KMS-11 (cell line): Measurements from ENCODE around the gene SYCE3.
"Not testable (repeated sequence)": the region's sequence is repeated elsewhere in the genome, so short reads cannot be mapped to it uniquely, and the experiment has no call there.

Experiments
- H2AFZ ChIP-seq: fragments of 200-600 bp; sonication (generic); 2 replicates; pipeline ENCODE4 v1.6.1; 2016; ENCODE audit warnings: antibody characterized with exemption, mixed run types, low read depth
- H3K27ac ChIP-seq: fragments of 200-600 bp; sonication (generic); 2 replicates; pipeline ENCODE4 v1.6.1; 2016; ENCODE audit warnings: mild to moderate bottlenecking, mixed run types
- H3K27me3 ChIP-seq: fragments of 200-600 bp; sonication (generic); 2 replicates; pipeline ENCODE4 v1.6.1; 2017; ENCODE audit warnings: mild to moderate bottlenecking, low read depth, mixed run types, moderate library complexity; ENCODE audit not compliant: insufficient read depth
- H3K36me3 ChIP-seq: fragments of 200-600 bp; sonication (generic); 2 replicates; pipeline ENCODE4 v1.6.1; 2017; ENCODE audit warnings: mild to moderate bottlenecking, mixed run types; ENCODE audit not compliant: insufficient read depth
- H3K4me1 ChIP-seq: fragments of 200-600 bp; sonication (generic); 2 replicates; pipeline ENCODE4 v1.6.1; 2016; ENCODE audit warnings: mild to moderate bottlenecking, low read depth, mixed run types; ENCODE audit not compliant: poor library complexity, severe bottlenecking
- H3K4me2 ChIP-seq: fragments of 200-600 bp; sonication (generic); 2 replicates; pipeline ENCODE4 v1.7.0; 2016; ENCODE audit warnings: mild to moderate bottlenecking, mixed run types
- H3K4me3 ChIP-seq: fragments of 200-600 bp; sonication (generic); IDR thresholded peaks from 2 replicates; pipeline ENCODE4 v1.6.1; 2017; ENCODE audit warnings: low read depth, low read length, mixed read lengths; ENCODE audit not compliant: insufficient read depth
- H3K79me2 ChIP-seq: fragments of 200-600 bp; sonication (generic); 2 replicates; pipeline ENCODE4 v1.6.1; 2016; ENCODE audit warnings: low read depth, mixed run types; ENCODE audit not compliant: insufficient read depth
- H3K9ac ChIP-seq: fragments of 200-600 bp; sonication (generic); 2 replicates; pipeline ENCODE4 v1.6.1; 2016; ENCODE audit warnings: mild to moderate bottlenecking, mixed run types
- H4K20me1 ChIP-seq: fragments of 200-600 bp; sonication (generic); 2 replicates; pipeline ENCODE4 v1.6.1; 2016; ENCODE audit warnings: mild to moderate bottlenecking, mixed run types; ENCODE audit not compliant: insufficient read depth
- CTCF ChIP-seq: fragments of 200-600 bp; sonication (generic); conservative IDR thresholded peaks from 2 replicates; pipeline ENCODE4 v1.6.1; 2017; ENCODE audit warnings: low read depth, mild to moderate bottlenecking, antibody characterized with exemption, low read length, moderate library complexity, mixed read lengths

SYCE3 gene

GRCh38 chr22:50537765-50538164 is 25.0 kb downstream of the SYCE3 start:
- H3K4me3 ChIP-seq = no peak overlapping the region
- H3K27me3 ChIP-seq = no peaks in the 10 kb centered on the region
- peak overlapping the region; percentile 100 for H3K27ac ChIP-seq
- H4K20me1 ChIP-seq = no peaks in the 10 kb centered on the region
- no peak overlapping the region for H2AFZ ChIP-seq
- no peak overlapping the region for H3K4me2 ChIP-seq
- H3K79me2 ChIP-seq = no peaks in the 10 kb centered on the region
- no peaks in the 10 kb centered on the region for H3K36me3 ChIP-seq
- H3K9ac ChIP-seq = no peak overlapping the region
- peaks cover 78% of the 10 kb centered on the region for H3K4me1 ChIP-seq
- TF ChIP-seq CTCF = no peak

- Histone ChIP-seq H2AFZ (no peak overlapping the region), H3K27ac (peak overlapping the region; percentile 31; the same call in 1 of the 2 replicates), H3K9ac (no peak overlapping the region)
These were observed 26.5 kb downstream of the SYCE3 start for GRCh38 chr22:50536226-50536625.

GRCh38 chr22:50535113-50535512 is 27.6 kb downstream of the SYCE3 start:
- Histone ChIP-seq H3K9ac (no peak overlapping the region), H3K27ac (no peak overlapping the region), H3K27me3 (no peaks in the 10 kb centered on the region), H3K4me1 (peaks cover 57% of the 10 kb centered on the region), H3K36me3 (no peaks in the 10 kb centered on the region), H3K4me2 (no peak overlapping the region; the same call in 1 of the 2 replicates), H4K20me1 (no peaks in the 10 kb centered on the region), H3K79me2 (no peaks in the 10 kb centered on the region), H2AFZ (no peak overlapping the region), H3K4me3 (no peak overlapping the region)
- no peak for TF ChIP-seq CTCF

More at GRCh38 chr22:50536226-50536625, 26.5 kb downstream of the SYCE3 start:
- no peaks in the 10 kb centered on the region for H4K20me1 ChIP-seq
- H3K36me3 ChIP-seq = no peaks in the 10 kb centered on the region
- no peaks in the 10 kb centered on the region for H3K27me3 ChIP-seq
- H3K79me2 ChIP-seq = no peaks in the 10 kb centered on the region
- TF ChIP-seq CTCF = no peak
- no peak overlapping the region for H3K4me3 ChIP-seq
- peak overlapping the region; percentile 31; the same call in 1 of the 2 replicates for H3K4me2 ChIP-seq
- H3K4me1 ChIP-seq = peaks cover 68% of the 10 kb centered on the region

- H3K4me3 ChIP-seq, H2AFZ ChIP-seq, H3K27ac ChIP-seq, H3K79me2 ChIP-seq, H3K4me2 ChIP-seq, H3K36me3 ChIP-seq, H3K27me3 ChIP-seq, H3K9ac ChIP-seq, H4K20me1 ChIP-seq: not testable (repeated sequence)
- H3K4me1 ChIP-seq = peaks cover 50% of the 10 kb centered on the region
These were observed 28.6 kb downstream of the SYCE3 start for GRCh38 chr22:50533856-50534711.
